HepG2 (cell line): ENCODE measurements around the gene BID. TPM values are rescaled to one million over a fixed set of nuclear protein-coding genes. Genes with fewer than 3 reads are reported as not detected.

ENCODE experiments used
- KLF16 ChIP-seq, 2 experiments: sonication (generic) in 1 of 2; formaldehyde crosslinking in 1 of 2; IDR thresholded peaks; 2 replicates each; pipeline versions ENCODE4 v1.6.1 to v1.8.0; 2016 to 2023; ENCODE audit warnings: missing genetic modification reagents in 2 of 2, missing compliant biosample characterization in 1 of 2
- MTA3 ChIP-seq: sonication (generic); formaldehyde crosslinking; IDR thresholded peaks from 2 replicates; pipeline ENCODE4 v1.4.0; 2020; ENCODE audit warnings: missing genetic modification reagents
- SALL1 ChIP-seq: sonication (generic); formaldehyde crosslinking; IDR thresholded peaks from 2 replicates; pipeline ENCODE4 v1.8.0; 2022; ENCODE audit warnings: mild to moderate bottlenecking, missing genetic modification reagents
- ZFP90 ChIP-seq: sonication (generic); formaldehyde crosslinking; IDR thresholded peaks from 2 replicates; pipeline ENCODE4 v1.8.0; 2022; ENCODE audit warnings: missing genetic modification reagents, mild to moderate bottlenecking, inconsistent platforms, borderline replicate concordance
- ZNF280B ChIP-seq: sonication (generic); formaldehyde crosslinking; IDR thresholded peaks from 2 replicates; pipeline ENCODE4 v1.5.0; 2020; ENCODE audit warnings: missing genetic modification reagents, mild to moderate bottlenecking, borderline replicate concordance
- ZNF318 ChIP-seq: sonication (generic); formaldehyde crosslinking; IDR thresholded peaks from 2 replicates; pipeline ENCODE4 v1.4.0; 2020; ENCODE audit warnings: mild to moderate bottlenecking, missing genetic modification reagents
- ZNF451 ChIP-seq: sonication (generic); formaldehyde crosslinking; IDR thresholded peaks from 2 replicates; pipeline ENCODE4 v1.5.0; 2020; ENCODE audit warnings: mild to moderate bottlenecking, missing genetic modification reagents
- polyA plus RNA-seq, 8 experiments: library from polyadenylated mRNA; depleted of rRNA in 3 of 8; stranded (reverse) in 7 of 8; unstranded in 1 of 8; fragments of >200 nt; fragmentation: Illumina TruSeq in 4 of 8; extraction: Trizol in 4 of 8; gene quantifications; 2 replicates each; pipeline versions ENCODE4 v1.2.1 to v1.2.3, GENCODE V29; 2011 to 2016; ENCODE audit warnings: low read depth in 4 of 8, missing spikeins in 1 of 8, mixed read lengths in 1 of 8; ENCODE audit not compliant: insufficient read depth in 1 of 8
- total RNA-seq, 5 experiments: library from RNA; depleted of rRNA; stranded (reverse); fragments of >200 nt; fragmentation: Illumina TruSeq; extraction: Trizol; gene quantifications; 2 replicates each; pipeline ENCODE4 v1.2.3, GENCODE V29; 2016; ENCODE audit warnings: low read depth in 1 of 5
- TF ChIP-seq, protein P1 (sequence below), 2 experiments: sonication (generic) in 1 of 2; formaldehyde crosslinking in 1 of 2; IDR thresholded peaks; 2 replicates each; pipeline versions ENCODE4 v1.4.0 to v1.6.1; 2018 to 2020; ENCODE audit warnings: missing genetic modification reagents in 2 of 2, borderline replicate concordance in 1 of 2, low read depth in 1 of 2, mild to moderate bottlenecking in 1 of 2, missing biosample characterization in 1 of 2
- TF ChIP-seq, protein P2 (sequence below): sonication (generic); formaldehyde crosslinking; IDR thresholded peaks from 2 replicates; pipeline ENCODE4 v1.9.0; 2021; ENCODE audit warnings: mild to moderate bottlenecking, missing genetic modification reagents

The BID gene
- total and polyA plus RNA-seq, 2 of the 13 experiments (the other 11 are each of a cell fraction or from before 2014, with no cell fraction given): 35.3 to 51.7 TPM

DNA sequence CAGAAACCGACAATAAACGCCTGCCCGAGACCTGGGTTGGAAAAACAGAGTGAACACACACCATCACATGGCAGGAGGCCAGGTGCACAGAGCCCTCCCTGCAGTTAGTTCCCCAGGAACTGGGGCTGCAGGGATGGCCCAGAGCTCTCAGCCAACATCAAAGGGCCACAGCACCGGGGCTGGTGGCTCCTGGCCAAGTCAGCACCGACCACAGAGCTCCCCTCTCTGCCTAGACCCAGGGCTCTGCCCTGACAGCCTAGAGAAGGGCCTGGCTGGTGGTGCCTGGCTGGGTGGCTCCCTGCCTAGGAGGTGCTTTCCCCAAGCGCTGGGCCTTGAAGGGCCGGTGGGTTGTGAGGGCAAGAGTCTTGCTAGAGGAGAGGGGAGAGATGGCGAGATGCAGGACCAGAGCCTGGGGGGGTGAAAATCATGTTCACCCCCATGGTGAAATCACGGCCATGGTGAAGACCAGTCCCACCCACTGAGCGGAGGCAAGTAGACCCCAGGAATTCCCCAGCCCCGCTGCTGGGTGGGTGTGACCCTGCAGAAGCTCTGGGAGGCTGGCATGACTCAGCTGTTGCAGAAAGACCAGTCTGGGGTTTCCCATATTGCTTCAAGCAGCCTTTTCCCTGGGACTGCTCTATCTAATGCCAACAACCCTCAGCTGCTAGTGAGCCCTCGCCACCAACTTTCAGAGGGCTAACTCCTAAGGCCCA is 7.2 kb upstream of the BID start (continued):
- TF ChIP-seq ZFP90: no peak
- TF ChIP-seq MTA3 (CRISPR knock-in tag): no peak
- TF ChIP-seq ZNF280B: no peak
- TF ChIP-seq, protein P1, sequence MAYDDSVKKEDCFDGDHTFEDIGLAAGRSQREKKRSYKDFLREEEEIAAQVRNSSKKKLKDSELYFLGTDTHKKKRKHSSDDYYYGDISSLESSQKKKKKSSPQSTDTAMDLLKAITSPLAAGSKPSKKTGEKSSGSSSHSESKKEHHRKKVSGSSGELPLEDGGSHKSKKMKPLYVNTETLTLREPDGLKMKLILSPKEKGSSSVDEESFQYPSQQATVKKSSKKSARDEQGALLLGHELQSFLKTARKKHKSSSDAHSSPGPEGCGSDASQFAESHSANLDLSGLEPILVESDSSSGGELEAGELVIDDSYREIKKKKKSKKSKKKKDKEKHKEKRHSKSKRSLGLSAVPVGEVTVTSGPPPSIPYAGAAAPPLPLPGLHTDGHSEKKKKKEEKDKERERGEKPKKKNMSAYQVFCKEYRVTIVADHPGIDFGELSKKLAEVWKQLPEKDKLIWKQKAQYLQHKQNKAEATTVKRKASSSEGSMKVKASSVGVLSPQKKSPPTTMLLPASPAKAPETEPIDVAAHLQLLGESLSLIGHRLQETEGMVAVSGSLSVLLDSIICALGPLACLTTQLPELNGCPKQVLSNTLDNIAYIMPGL (CRISPR knock-in tag; IDR thresholded peaks at IDR 0.05; ENCODE audit: borderline replicate concordance in 1 of 2, low read depth in 1 of 2): no peak
- TF ChIP-seq ZNF318: no peak
- TF ChIP-seq KLF16 (CRISPR knock-in tag; IDR thresholded peaks at IDR 0.05): no peak
- TF ChIP-seq ZNF451: no peak
- TF ChIP-seq, protein P2, sequence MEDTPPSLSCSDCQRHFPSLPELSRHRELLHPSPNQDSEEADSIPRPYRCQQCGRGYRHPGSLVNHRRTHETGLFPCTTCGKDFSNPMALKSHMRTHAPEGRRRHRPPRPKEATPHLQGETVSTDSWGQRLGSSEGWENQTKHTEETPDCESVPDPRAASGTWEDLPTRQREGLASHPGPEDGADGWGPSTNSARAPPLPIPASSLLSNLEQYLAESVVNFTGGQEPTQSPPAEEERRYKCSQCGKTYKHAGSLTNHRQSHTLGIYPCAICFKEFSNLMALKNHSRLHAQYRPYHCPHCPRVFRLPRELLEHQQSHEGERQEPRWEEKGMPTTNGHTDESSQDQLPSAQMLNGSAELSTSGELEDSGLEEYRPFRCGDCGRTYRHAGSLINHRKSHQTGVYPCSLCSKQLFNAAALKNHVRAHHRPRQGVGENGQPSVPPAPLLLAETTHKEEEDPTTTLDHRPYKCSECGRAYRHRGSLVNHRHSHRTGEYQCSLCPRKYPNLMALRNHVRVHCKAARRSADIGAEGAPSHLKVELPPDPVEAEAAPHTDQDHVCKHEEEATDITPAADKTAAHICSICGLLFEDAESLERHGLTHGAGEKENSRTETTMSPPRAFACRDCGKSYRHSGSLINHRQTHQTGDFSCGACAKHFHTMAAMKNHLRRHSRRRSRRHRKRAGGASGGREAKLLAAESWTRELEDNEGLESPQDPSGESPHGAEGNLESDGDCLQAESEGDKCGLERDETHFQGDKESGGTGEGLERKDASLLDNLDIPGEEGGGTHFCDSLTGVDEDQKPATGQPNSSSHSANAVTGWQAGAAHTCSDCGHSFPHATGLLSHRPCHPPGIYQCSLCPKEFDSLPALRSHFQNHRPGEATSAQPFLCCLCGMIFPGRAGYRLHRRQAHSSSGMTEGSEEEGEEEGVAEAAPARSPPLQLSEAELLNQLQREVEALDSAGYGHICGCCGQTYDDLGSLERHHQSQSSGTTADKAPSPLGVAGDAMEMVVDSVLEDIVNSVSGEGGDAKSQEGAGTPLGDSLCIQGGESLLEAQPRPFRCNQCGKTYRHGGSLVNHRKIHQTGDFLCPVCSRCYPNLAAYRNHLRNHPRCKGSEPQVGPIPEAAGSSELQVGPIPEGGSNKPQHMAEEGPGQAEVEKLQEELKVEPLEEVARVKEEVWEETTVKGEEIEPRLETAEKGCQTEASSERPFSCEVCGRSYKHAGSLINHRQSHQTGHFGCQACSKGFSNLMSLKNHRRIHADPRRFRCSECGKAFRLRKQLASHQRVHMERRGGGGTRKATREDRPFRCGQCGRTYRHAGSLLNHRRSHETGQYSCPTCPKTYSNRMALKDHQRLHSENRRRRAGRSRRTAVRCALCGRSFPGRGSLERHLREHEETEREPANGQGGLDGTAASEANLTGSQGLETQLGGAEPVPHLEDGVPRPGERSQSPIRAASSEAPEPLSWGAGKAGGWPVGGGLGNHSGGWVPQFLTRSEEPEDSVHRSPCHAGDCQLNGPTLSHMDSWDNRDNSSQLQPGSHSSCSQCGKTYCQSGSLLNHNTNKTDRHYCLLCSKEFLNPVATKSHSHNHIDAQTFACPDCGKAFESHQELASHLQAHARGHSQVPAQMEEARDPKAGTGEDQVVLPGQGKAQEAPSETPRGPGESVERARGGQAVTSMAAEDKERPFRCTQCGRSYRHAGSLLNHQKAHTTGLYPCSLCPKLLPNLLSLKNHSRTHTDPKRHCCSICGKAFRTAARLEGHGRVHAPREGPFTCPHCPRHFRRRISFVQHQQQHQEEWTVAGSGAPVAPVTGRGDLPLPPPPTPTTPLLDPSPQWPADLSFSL (CRISPR knock-in tag): no peak
- TF ChIP-seq SALL1 (CRISPR knock-in tag): peak; percentile 62
